Left lung (tissue), 10 donors: ENCODE data around the gene YBX3. TPM values are rescaled to one million over a fixed set of nuclear protein-coding genes. Genes with fewer than 3 reads are reported as not detected.
A peak's percentile ranks its signal among the peaks of the same experiment; 100 is the strongest.

Experiments used
- ATAC-seq: fragments of 200-7000 bp; cut with Tn5 transposase; one replicate; pipeline ENCODE4 v1.9.1; 2020; ENCODE audit warnings: moderate library complexity
- DNase-seq, 4 donors: peaks; one replicate each; pipeline ENCODE4 v3.0.0-alpha.2; 2013 to 2020
- H3K27ac ChIP-seq, 2 donors: fragments of 200-600 bp; sonication (generic) in 1 of 2; one replicate each; pipeline versions ENCODE4 v1.5.0 to v1.8.0; 2020 to 2021
- H3K27me3 ChIP-seq, 2 donors: fragments of 200-600 bp; sonication (generic) in 1 of 2; one replicate each; pipeline versions ENCODE4 v1.5.0 to v1.8.0; 2020 to 2021
- H3K36me3 ChIP-seq, 2 donors: fragments of 200-600 bp; sonication (generic) in 1 of 2; one replicate each; pipeline versions ENCODE4 v1.5.0 to v1.8.0; 2020 to 2021
- H3K4me1 ChIP-seq, 2 donors: fragments of 200-600 bp; one replicate each; pipeline ENCODE4 v1.8.0; 2021
- H3K4me3 ChIP-seq, 2 donors: fragments of 200-600 bp; sonication (generic) in 1 of 2; one replicate each; pipeline versions ENCODE4 v1.5.0 to v1.8.0; 2020 to 2021; ENCODE audit warnings: mild to moderate bottlenecking in 1 of 2
- H3K9me3 ChIP-seq, 2 donors: fragments of 200-600 bp; sonication (generic) in 1 of 2; one replicate each; pipeline versions ENCODE4 v1.5.0 to v1.8.0; 2020 to 2021
- intact Hi-C, 2 donors: fragments of 100-400 bp; cut with DNase I; formaldehyde crosslinking; loops; one replicate each; pipeline versions ENCODE4 v1.11.2 to v1.14.2; 2022
- polyA plus RNA-seq, 6 donors: library from polyadenylated mRNA; unstranded; fragments of 120-200 nt; gene quantifications; one replicate each; pipeline ENCODE4 v1.2.1, GENCODE V29; 2013; ENCODE audit not compliant: insufficient read length in 6 of 6
- total RNA-seq, 2 donors: library from RNA; stranded (reverse); fragmentation: NEBNext Ultra II Directional; extraction: Animal tissue kit (Norgen Biotek cat#: 25700); gene quantifications; one replicate each; pipeline ENCODE4 v1.2.1, GENCODE V29; 2021
- TF ChIP-seq, protein P1 (sequence below), 2 donors: fragments of 200-600 bp; sonication (generic) in 1 of 2; IDR thresholded peaks; one replicate each; pipeline versions ENCODE4 v1.5.0 to v1.8.0; 2021; ENCODE audit warnings: antibody characterized with exemption in 2 of 2
- donor health status: DM: no; HTN: yes; CAD: no.
- donor health status: DM: no; HTN: no; CAD: no.

Gene YBX3
- total and polyA plus RNA-seq, 8 donors: 145 to 285 (median 157) TPM

DNA sequence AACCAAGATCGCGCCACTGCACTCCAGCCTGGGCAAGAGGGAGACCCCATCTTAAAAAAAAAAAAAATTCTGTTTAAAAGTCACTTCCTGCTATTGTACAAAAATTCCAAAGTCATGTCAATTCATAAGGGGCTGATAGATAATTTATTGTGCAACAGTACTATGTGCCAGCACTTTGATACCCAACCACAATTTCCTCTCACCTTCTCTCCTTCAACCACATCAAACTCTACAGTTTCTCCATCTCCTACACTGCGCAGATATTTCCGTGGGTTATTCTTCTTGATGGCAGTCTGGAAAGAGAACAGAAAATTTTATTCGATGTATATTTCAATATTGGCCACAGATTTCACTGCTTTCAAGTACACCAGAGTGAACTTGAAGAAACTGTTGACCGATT, 7.6 kb downstream of the YBX3 start:
- Histone ChIP-seq H3K27ac (no peak overlapping the region), H3K4me3 (no peak overlapping the region), H3K36me3 (peaks cover 0 to 53% of the 10 kb centered on the region in 2 donors), H3K9me3 (no peaks in the 10 kb centered on the region), H3K4me1 (peaks cover 29 to 43% of the 10 kb centered on the region in 2 donors), H3K27me3 (no peaks in the 10 kb centered on the region)
- TF ChIP-seq, protein P1, sequence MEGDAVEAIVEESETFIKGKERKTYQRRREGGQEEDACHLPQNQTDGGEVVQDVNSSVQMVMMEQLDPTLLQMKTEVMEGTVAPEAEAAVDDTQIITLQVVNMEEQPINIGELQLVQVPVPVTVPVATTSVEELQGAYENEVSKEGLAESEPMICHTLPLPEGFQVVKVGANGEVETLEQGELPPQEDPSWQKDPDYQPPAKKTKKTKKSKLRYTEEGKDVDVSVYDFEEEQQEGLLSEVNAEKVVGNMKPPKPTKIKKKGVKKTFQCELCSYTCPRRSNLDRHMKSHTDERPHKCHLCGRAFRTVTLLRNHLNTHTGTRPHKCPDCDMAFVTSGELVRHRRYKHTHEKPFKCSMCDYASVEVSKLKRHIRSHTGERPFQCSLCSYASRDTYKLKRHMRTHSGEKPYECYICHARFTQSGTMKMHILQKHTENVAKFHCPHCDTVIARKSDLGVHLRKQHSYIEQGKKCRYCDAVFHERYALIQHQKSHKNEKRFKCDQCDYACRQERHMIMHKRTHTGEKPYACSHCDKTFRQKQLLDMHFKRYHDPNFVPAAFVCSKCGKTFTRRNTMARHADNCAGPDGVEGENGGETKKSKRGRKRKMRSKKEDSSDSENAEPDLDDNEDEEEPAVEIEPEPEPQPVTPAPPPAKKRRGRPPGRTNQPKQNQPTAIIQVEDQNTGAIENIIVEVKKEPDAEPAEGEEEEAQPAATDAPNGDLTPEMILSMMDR (IDR thresholded peaks at IDR 0.05): no peak
- DNase-seq (no peak), ATAC-seq (no peak)
- intact Hi-C loops: no loop called here

DNA sequence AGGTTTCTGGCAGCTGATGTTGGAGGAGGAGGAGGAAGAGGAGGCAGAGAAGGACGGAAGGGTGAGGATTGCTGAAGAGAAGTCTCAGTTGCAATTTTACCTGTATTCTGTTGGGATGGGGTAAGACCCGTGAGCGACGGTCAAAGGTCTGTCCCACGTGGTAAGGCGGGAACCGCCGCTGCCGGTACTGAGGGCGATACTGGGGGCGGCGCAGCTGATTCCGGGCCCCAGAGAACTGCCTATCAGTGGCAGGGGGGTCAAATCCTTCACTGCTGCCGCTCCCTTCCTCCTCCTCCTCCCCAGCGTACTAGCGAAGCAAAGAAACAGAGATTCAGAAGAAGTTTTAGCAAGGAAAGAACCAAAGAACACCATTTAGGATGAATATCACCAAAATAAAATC, 13.3 kb downstream of the YBX3 start:
- H3K4me1 ChIP-seq: no peaks in the 10 kb centered on the region
- no peak overlapping the region for H3K27ac ChIP-seq
- peaks cover 0 to 96% of the 10 kb centered on the region in 2 donors for H3K36me3 ChIP-seq

DNA sequence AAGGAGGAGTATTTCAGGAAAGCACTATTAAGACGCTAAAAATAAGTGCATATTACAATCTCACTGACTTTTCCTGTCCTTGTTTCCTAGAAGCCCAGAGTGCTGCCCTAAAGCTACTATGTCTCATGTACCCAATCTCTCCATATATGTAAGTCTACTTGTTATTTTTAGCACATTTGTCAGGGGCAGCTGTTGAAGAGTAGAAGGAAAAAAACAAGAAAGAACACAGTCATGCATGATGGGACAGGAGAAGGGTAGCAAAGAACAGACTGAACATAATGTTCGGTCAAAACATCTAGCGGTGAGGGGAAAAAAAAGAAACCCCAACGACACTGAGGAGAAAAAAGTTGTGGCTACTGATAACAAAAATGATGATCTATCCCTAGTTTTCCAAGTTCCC, 14.3 kb downstream of the YBX3 start:
- TF ChIP-seq, protein P1 (IDR thresholded peaks at IDR 0.05): no peak
- intact Hi-C loops: no loop called here
- ATAC-seq (no peak), DNase-seq (no peak)
- peaks cover 0 to 95% of the 10 kb centered on the region in 2 donors for H3K36me3 ChIP-seq
- H3K27ac ChIP-seq: no peak overlapping the region
- no peaks in the 10 kb centered on the region for H3K27me3 ChIP-seq
- H3K9me3 ChIP-seq: no peaks in the 10 kb centered on the region
- H3K4me3 ChIP-seq: no peak overlapping the region
- no peaks in the 10 kb centered on the region for H3K4me1 ChIP-seq

More for the DNA sequence above, 13.3 kb downstream of the YBX3 start:
- intact Hi-C loops: no loop called here
- ATAC-seq (no peak), DNase-seq (peak in 1 of 4 donors; percentile 61)
- TF ChIP-seq, protein P1 (IDR thresholded peaks at IDR 0.05): no peak
- H3K4me3 ChIP-seq: no peak overlapping the region
- H3K27me3 ChIP-seq: no peaks in the 10 kb centered on the region
- H3K9me3 ChIP-seq: no peaks in the 10 kb centered on the region

DNA sequence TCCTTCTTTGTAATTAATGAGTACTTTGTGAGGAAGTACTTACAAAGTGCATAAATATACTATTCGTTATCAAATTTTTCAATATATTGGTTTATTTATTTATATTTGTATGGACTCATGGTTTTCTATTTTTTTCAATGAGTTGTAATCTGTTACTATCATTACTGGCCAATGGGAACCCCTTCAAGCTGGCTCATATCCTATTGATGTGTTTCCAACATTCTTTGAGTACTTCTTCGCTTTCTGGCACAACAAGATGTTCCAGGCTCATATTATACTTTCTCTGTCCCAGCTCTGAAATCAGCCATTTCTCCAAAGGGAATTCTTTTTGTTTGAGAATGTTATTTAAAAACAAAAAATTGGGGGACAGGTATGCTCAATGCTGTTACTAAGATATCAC, 17.5 kb downstream of the YBX3 start:
- H3K4me1 ChIP-seq: no peaks in the 10 kb centered on the region
- H3K36me3 ChIP-seq: peaks cover 0 to 95% of the 10 kb centered on the region in 2 donors
- H3K27ac ChIP-seq: no peak overlapping the region
- intact Hi-C loops: no loop called here
- H3K4me3 ChIP-seq: no peak overlapping the region
- no peak for DNase-seq
- no peak for ATAC-seq
- no peaks in the 10 kb centered on the region for H3K9me3 ChIP-seq
- H3K27me3 ChIP-seq: no peaks in the 10 kb centered on the region
- TF ChIP-seq, protein P1 (IDR thresholded peaks at IDR 0.05): no peak

DNA sequence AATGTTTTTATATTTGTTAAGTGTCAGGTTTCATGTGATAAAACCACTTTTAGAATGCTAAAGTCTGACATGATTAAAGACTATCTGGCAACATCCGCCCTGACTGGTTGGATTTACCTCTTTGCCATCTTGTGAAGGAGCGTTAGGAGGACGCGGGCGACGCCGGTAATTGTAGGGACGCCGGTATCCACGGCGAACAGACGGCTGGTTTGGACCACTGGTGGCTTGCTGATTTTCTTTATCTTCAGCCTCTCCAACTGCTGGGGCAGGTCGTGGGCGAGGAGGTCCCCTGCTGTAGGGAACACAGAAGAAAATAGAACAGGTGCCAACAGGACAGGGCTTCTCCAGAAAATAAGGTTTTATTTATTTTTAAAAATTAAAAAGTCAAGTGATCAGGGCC, 21.3 kb downstream of the YBX3 start:
- Histone ChIP-seq H3K4me1 (no peaks in the 10 kb centered on the region), H3K27me3 (no peaks in the 10 kb centered on the region), H3K9me3 (no peaks in the 10 kb centered on the region), H3K36me3 (peaks cover 0 to 95% of the 10 kb centered on the region in 2 donors), H3K4me3 (no peak overlapping the region), H3K27ac (no peak overlapping the region)
- intact Hi-C loops: no loop called here
- no peak for ATAC-seq
- TF ChIP-seq, protein P1 (IDR thresholded peaks at IDR 0.05): no peak
- peak in 1 of 4 donors; percentile 69 for DNase-seq
